GM21529 (cell line): ENCODE results near the gene RNF14.

Experiments
- ATAC-seq: cut with Tn5 transposase; IDR thresholded peaks from one replicate; pipeline ENCODE4 v1.9.1; 2021; ENCODE audit not compliant: unreplicated experiment

RNF14 gene

DNA sequence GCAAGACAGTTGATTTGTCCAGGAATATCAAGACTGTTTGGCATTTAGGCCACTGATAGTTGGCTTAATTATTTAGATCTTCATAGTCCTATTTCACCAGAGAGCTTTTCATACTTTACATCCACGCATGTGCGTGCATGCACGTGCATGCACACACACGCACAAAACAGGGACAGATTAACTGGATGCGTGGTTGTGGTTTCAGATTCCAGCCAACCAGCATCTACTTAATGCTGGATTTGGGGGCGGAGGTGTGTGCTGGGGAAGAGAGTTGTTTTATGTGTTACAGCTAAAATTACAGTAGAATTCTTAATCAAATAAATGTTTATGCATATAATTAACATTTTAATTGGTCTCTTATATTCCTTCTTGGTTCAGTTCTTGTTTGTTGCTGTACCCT lies 7.3 kb downstream of the RNF14 start:
- no peak for ATAC-seq

DNA sequence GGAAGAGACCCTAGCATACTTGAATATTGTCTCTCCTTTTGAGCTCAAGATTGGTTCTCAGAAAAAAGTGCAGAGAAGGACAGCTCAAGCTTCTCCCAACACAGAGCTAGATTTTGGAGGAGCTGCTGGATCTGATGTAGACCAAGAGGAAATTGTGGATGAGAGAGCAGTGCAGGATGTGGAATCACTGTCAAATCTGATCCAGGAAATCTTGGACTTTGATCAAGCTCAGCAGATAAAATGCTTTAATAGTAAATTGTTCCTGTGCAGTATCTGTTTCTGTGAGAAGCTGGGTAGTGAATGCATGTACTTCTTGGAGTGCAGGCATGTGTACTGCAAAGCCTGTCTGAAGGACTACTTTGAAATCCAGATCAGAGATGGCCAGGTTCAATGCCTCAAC lies 9.5 kb downstream of the RNF14 start:
- no peak for ATAC-seq

DNA sequence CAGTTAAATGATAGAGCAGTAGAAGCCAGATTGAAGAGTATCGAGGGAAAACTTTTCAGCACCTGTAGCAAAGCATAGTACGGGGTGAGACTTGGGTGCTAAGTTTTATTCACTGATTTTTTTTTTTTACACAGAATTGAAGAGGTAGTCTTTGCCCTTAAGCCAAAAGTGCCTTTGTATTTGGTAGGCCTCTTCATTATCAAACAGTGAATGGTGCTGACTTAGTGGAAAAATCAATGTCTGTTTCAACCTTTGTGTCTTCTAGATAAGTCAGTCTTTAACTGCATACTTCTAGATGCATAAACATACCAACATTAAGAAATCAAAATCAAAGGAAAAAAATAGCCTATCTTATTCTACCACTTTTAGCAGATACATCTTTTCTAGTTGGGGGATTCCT lies 13.7 kb downstream of the RNF14 start:
- no peak for ATAC-seq

DNA sequence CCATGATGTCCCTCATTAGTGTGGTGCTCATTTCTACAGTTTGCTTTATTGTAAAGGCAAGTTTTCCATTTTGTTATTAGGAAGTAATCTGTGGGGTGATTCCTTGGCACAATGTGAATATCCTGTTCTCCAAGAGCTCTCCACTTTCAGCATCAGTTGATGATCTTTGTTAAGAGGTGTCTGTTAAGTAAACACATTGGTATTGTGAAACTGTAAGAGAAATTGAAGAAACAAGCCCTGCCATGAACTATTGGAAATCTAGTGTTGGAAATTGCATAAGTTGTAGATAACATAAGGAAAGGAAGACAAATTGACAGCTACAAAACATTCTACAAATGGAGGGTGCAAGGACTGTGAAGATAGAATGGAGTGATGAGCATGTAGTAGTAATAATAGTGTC lies 17.2 kb downstream of the RNF14 start:
- ATAC-seq = no peak

DNA sequence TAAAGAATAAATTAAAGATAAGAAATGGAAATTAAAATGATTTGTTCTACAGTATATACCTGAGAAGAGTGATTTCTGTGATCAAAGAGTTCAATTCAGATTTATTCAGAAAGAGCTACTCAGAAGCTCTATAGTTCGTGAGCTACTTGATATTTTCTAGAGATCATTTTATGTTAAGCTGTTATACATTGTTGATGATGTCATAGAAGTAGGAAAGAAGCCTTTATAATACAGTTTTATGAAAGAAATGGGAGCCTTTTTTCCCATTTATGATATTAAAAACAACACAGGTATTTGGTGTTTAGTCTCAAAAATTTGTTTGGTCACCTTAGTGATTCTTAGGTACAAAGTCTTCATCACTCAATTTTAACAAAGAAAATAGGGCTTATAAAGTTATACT lies 20.8 kb downstream of the RNF14 start:
- no peak for ATAC-seq

DNA sequence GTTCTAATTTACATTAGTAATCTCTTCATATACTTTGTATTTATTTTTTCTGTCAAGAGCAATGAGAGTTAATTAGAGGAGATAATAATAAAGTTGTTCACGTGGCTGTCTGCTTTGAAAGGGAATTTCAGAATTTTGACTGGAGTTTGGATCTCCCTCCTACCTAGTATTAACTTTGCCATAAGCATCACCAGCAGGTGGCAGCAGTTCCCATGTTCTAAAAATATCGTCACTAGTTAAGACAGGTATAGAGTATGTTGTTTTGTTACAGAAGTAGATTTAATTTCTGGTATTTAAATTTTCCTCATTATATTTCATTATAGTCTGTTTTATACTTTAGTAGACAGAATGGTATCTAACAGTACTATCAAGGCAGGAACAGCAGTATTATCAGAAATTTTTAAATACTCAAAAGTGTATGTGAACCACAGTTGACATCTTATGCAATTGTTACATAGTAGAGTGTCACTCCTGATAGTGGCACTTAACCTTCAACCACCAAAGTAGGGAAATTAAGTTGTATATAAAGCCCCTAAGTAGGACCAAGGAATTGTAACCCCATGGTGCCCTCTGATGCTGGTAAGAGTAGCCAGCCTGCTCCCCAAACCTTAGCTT lies 23.6 kb downstream of the RNF14 start:
- ATAC-seq = peak; percentile 76

DNA sequence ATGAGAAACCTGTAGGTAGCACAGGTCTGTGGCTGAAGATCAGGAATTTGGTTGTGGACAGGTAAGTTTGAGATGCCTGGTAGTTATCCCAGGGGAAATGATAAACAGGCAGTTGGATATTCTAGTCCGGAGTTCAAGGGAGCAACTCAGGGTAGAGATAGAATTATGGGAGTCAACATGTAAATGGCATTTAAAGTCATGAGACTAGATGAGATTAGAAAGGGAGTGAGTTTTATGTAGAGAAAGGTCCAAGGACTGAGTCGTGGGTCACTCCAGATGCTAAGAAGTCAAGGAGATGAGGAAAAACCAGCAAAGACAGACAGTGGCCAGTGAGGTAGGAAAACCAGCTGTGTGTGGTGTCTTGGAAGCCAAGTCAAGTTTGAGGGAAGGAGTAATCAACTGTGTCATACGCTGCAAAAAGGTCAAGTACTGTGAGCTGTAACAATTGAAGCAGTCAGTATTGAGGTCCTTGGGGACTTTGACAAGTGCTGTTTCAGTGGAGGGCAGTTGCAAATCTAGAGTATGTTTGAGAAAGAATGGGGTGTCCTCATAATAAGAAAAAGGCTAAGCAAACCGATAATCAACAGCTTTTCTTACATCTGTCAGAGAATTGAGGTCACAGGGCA lies 25.7 kb downstream of the RNF14 start:
- ATAC-seq = no peak

DNA sequence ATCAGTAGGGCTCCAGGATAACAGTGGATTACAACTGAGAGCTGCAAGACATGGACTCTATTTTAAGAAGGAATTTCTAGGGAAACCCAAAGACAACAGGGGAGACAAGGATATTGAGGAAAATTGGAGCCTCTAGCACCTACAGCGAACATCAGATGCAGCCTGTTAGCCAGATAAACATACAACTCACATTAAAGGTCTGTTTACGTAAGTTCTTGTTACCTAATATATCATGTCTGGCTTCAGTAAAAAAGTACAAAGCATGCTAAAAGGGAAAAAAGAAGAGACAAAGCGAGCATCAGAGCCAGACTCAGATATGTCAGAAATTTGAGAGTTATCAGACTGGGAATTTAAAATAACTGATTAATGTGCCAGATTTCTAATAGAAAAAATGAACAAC lies 26.8 kb downstream of the RNF14 start:
- no peak for ATAC-seq

DNA sequence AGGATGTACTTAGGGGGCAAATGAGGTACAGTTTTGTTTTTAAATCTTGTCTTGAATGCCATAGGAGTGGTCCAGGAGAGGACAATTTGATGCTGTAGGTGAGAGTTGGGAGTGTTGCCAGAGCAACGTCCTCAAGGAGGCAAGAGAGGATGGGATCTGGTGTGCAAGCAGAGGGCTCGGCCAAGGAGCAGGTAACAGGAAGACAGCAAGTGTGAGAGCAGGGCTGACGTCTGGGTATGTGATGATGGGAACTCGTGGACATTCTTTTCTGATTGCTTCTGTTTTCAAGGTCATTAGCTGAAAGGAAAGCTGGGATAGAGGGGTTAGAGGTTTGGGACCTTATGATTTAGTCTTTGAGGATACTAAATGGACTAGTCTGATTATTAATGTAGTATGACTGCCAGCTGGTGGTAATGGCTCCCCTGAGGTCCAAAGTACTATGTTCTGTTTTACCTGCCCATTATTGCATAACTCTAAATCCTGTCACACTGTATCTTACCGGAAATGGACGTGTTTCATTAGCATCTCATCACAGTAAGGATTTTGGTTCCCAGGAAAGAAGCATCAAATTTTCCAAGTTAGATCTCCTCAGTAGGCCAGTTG lies 28.6 kb downstream of the RNF14 start:
- ATAC-seq = no peak

DNA sequence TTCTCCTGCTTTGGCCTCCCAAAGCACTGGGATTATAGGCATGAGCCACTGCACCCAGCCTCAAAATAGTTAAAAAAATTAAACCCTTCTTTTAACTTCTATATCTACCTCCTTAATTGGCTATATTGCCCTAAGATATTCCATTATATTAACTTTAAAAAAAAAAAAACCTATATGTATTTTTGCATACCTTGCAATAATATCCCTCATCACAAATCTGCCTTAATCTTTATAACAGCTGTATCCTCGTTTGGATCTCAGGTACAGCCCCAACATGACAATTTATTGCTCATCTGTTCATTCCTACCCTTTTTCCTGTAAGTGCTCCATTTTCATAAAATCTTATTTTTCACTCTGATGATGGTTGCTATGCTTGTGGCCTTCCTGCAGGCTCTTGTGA lies 31.3 kb downstream of the RNF14 start:
- ATAC-seq = no peak

DNA sequence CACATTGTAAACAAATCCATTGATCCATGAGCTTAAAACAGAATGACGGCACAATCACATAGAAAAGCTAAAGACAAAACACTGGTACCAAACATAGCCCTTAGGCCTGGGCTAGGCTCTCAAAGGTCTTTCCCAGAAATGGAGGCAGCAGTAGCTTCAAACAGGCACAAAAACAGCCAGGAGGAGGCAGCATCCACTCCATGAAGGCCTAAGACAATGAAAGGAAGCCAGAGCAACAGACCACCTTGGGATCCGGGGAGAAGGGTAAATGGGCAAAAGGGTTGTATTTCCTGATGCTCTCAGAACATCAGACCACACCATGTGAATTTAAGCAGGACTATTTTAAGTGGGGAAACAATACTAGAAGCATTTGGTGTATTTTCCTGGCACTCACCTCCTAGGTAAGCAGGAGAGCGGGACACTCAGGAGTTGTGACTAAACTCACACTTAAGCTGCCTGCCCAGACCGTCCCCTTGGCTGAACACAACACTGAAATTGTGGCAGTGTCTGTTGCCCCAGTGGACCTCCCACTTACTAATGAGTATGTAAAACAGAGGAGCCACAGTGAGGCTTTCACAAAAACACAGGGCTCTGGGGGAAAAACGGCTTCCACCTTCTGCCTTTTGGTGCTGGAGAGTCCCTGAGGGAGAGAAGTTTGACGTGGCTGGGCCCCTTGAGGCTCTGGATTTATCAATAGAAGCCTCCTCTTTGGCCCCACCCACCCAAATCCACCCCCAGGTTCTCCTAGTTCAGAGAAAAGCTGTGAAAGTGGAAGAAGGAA lies 32.0 kb downstream of the RNF14 start:
- ATAC-seq = no peak

DNA sequence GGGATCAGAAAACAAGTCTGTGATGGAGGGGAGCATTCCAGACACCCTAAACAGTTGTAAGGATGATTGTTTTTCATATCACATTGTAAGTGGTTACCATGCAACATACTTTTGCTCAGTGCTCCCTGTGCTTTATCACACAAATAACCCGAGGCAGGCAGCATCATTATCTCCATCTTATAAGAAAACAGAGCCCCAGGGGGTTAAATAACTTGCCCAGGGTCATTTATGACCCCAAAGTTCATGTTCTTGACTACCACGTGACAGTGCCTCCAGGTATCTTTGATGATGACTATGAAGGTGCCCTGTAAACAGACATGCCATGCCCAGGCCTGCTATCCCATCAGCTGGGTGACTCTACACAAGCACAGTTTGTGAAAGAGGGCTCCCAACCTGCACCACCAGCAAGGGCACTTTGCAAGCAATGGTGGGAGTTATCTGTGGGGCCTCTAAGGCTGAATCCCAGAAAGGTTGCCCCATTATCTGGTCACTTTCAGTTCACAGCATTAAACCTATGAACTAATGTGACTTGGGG lies 34.4 kb downstream of the RNF14 start:
- no peak for ATAC-seq

DNA sequence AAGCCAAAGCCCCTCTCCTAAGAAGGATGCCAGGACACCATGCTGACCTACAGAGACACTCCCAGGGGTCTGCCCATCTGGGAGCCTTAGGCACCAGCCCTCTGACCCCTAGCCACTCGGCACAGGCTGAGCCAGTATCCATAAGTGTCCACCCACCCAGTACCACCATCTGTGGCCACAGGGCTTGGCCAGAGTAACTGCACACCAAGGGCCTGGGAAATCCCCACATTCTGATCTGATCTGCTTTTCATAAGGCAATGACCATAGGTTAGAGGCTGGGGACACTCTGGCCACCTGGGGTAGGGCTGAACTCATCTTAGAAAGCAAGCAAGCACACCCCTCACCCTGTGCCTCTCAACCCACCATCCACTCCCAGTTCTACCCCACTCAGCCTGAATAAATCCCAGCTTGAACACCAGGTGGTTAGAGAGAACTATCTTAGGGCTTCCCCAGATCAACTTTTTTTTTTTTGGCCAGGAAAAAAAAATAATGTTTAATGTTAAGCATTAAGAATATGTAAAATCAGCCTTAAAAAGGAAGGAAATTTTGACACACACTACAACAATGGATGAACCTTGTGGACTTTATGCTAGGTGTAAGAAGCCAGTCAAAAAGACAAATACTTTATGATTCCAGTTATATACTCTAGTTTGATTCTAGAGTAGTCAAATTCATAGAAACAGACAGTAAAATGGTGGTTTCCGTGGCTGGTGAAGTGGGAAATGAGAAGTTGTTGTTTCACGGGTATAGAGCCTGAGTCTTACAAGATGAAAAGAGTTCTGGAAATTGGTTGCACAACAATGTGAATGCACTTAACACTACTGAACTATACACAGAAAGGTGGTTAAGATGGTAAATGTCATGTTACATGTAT lies 37.7 kb downstream of the RNF14 start:
- peak; percentile 67 for ATAC-seq

DNA sequence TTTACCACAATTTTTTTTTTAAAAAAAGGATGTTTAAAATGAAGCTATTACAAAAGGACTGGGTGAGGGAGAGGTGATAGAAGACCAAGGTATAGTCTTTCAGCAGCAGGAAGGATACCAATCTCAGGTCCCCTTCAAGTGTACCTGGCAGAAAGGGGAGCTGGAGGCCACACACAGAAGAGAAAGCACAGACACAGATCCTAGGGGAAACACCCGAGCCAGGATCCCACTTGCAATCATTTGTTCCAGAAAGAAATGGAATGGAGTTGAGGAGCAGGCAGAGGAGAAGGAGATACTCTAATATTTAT lies 38.3 kb downstream of the RNF14 start:
- peak; percentile 9 for ATAC-seq

DNA sequence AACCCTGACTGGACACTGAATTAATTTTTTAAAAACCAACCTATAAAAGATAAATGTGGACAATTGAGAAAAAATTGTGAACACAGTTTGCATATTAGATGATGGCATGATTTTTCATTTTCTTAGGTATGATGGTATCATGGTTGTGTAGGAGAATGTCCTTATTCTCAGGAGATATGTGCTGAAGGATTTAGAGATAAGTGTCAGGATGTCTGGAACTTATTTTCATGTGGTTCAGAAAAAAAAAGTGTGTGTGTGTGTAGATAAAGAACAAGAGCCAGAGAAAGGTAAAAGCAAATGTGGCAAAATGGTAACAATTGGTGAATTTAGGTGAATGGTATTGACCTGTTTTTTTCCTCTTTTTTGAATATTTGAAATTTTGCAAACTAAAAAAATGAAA lies 39.9 kb downstream of the RNF14 start:
- no peak for ATAC-seq

DNA sequence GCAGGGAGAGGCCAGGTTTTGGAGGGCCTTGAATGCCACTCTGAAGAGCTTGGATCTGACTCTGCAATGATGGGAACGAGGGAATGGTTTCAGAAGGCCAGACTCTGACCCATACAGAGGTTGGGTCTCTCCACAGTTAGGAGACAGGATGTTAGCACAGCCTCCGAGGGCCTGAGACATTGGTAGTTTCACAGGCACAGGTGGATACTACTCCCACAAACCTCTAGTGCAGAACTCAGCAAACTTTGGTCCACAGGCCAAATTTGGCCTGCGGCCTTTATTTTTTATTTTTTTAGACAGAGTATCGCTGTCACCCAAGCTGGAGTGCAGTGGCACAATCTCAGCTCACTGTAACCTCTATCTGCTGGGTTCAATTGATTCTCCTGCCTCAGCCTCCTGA lies 41.0 kb downstream of the RNF14 start:
- ATAC-seq = no peak

DNA sequence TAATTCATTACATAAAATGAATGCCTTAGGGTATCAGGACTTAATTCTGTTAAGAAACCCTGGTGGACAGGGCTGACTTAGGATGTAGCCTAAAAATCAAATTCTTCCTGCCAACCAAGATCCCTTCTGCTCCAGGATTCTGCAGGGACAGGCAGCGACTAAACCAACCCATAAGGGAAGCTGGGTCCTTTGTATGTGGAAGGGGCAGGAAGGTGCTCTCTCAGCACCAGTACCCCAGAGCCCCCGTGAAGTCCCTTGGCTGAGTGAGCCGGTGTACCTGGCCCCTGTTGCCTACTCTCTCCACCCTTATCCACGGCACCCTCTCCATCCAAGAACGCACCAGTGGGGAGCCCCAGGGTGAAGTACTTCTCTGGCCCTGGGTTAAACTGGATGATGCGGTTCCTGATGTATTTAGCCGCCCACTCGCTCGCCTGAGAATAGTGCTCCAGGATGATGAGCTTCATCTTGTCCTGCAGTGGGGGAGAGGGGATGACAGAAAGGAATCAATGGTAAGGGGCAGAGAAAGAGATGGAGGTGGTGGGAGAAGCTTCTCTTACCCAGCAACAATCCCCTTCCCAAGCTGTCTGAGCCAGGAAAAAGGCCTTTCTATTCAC lies 42.8 kb downstream of the RNF14 start:
- no peak for ATAC-seq

DNA sequence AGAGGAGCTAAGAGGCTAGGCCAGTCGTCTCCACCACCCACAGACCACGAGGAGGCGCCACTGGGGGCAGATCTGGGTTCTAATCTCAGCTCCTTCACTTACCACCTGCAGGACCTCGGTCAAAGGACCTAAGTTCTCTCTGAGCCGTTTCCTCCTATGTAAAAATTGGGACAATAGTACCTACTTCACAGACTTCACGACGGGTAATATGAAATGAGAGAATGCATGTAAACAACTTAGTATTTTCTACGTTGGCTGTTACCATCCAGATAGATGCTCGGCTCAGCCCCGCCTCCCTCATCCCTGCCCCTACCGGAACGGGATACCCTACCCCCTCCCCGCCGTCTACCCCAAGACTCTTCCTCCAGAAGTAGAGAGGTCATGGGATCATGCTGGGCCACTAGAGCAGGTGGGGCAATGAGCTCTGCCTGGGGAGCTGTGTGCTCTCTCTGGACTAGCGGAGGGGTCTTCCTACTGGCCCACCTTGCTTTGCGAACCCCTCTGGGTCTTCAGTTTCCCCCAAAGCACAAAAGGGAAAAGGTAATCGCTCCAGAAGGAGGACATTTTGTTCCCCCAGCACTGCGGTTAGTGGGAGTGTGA lies 43.4 kb downstream of the RNF14 start:
- ATAC-seq = no peak

DNA sequence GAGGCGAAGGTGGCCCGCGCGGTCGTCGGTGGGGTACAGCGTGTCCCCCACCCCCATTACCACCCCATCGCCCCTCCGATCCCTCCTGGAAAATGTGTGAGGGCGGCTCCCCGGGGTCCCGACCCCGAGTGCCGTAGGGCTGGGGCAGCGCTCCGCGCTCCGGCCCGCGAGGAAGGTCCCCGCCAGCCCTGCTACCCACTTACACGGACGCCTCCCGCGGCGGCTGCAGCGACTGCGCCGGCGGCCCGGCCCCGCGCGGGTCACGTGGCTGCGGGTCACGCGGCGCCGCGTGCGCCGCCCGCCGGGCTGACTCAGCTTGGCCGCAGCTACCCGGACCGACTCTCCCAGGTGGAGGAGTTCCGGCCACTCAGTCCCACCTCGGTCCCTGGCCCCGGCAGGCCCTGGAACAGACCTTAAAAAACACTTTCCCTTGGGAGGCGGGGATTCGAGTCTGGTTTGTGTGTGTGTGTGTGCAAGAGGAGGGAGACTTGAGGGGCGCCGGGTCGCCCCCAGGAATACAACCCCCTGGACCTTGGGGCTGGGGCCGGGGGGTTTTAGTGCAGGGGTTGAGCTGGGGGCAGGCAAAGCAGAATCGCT lies 44.0 kb downstream of the RNF14 start, which contains the start of gene GNPDA1:
GNPDA1 (minus strand) TSS at position 236 of the 597 bp plus-strand sequence. CDS start 992 bp downstream, outside the sequence.
- ATAC-seq = peak; percentile 56
